Neural progenitor cell (in vitro differentiated cells): ENCODE data around the gene ATP8B3. TPM values are rescaled to one million over a fixed set of nuclear protein-coding genes. Genes with fewer than 3 reads are reported as not detected.

Experiments
- DNase-seq: peaks from one replicate; pipeline ENCODE4 v3.0.0-alpha.2; 2016; ENCODE audit warnings: low spot score
- H2AFZ ChIP-seq: fragments of 200-600 bp; sonication (generic); replicated peaks from 2 replicates; pipeline ENCODE4 v1.6.1; 2016; ENCODE audit warnings: antibody characterized with exemption
- H3F3A ChIP-seq: fragments of 200-600 bp; sonication (generic); 2 replicates; pipeline ENCODE4 v1.6.1; 2016; ENCODE audit warnings: antibody characterized with exemption, low read depth
- H3K27ac ChIP-seq: fragments of 200-600 bp; sonication (generic); 2 replicates; pipeline ENCODE4 v1.5.1; 2016; ENCODE audit warnings: mild to moderate bottlenecking
- H3K27me3 ChIP-seq: fragments of 200-600 bp; sonication (generic); 2 replicates; pipeline ENCODE4 v1.6.1; 2016; ENCODE audit warnings: mild to moderate bottlenecking, moderate library complexity
- H3K36me3 ChIP-seq: fragments of 200-600 bp; sonication (generic); 2 replicates; pipeline ENCODE4 v1.5.1; 2016
- H3K4me1 ChIP-seq: fragments of 200-600 bp; sonication (generic); 2 replicates; pipeline ENCODE4 v1.6.1; 2016; ENCODE audit warnings: mixed run types
- H3K4me2 ChIP-seq: fragments of 200-600 bp; sonication (generic); 2 replicates; pipeline ENCODE4 v1.6.1; 2016
- H3K4me3 ChIP-seq: fragments of 200-600 bp; sonication (generic); 2 replicates; pipeline ENCODE4 v1.5.1; 2016
- H3K79me2 ChIP-seq: fragments of 200-600 bp; sonication (generic); 2 replicates; pipeline ENCODE4 v1.6.1; 2016; ENCODE audit warnings: low read depth
- H3K9ac ChIP-seq: fragments of 200-600 bp; sonication (generic); 2 replicates; pipeline ENCODE4 v1.6.1; 2016
- H3K9me3 ChIP-seq: fragments of 200-600 bp; sonication (generic); 2 replicates; pipeline ENCODE4 v1.5.1; 2016; ENCODE audit warnings: low read depth
- H4K20me1 ChIP-seq: fragments of 200-600 bp; sonication (generic); 2 replicates; pipeline ENCODE4 v1.6.1; 2016; ENCODE audit warnings: low read depth
- H3K27ac Mint-ChIP-seq: 3 replicates; pipeline ENCODE4 v1.8.0; 2021; ENCODE audit warnings: mixed read lengths
- H3K27me3 Mint-ChIP-seq: 2 replicates; pipeline ENCODE4 v1.8.0; 2022; ENCODE audit warnings: low read depth, mild to moderate bottlenecking, inconsistent platforms, moderate library complexity, mixed read lengths; ENCODE audit not compliant: insufficient read depth
- H3K36me3 Mint-ChIP-seq: 3 replicates; pipeline ENCODE4 v1.8.0; 2021; ENCODE audit warnings: mixed read lengths
- H3K4me1 Mint-ChIP-seq: 3 replicates; pipeline ENCODE4 v1.8.0; 2021; ENCODE audit warnings: mixed read lengths
- H3K4me3 Mint-ChIP-seq: 3 replicates; pipeline ENCODE4 v1.8.0; 2021; ENCODE audit warnings: mild to moderate bottlenecking, moderate library complexity, mixed read lengths
- H3K9me3 Mint-ChIP-seq: 3 replicates; pipeline ENCODE4 v1.8.0; 2020; ENCODE audit warnings: mixed read lengths
- CTCF ChIP-seq: fragments of 200-600 bp; sonication (generic); IDR thresholded peaks from 2 replicates; pipeline ENCODE4 v1.5.1; 2017; ENCODE audit warnings: antibody characterized with exemption, mild to moderate bottlenecking
- EZH2 ChIP-seq: fragments of 200-600 bp; sonication (generic); IDR thresholded peaks from 2 replicates; pipeline ENCODE4 v1.6.1; 2017; ENCODE audit warnings: antibody characterized with exemption, mild to moderate bottlenecking, moderate library complexity
- EZH2phosphoT487 ChIP-seq: fragments of 200-600 bp; sonication (generic); IDR thresholded peaks from 2 replicates; pipeline ENCODE4 v1.6.1; 2017; ENCODE audit warnings: antibody characterized with exemption
- total RNA-seq: library from RNA; depleted of rRNA; stranded (reverse); fragments of >200 nt; gene quantifications from 2 replicates; pipeline ENCODE4 v1.2.3, GENCODE V29; 2015; ENCODE audit warnings: low replicate concordance

Gene ATP8B3
- total RNA-seq, 1 donor from 2014 or later, result 0.06 TPM

- H3K9me3 Mint-ChIP-seq, result no peaks in the 10 kb centered on the region
Measured at GRCh38 chr19:1757468-1758230, 54.4 kb downstream of the ATP8B3 start.

GRCh38 chr19:1756705-1757465 lies 55.2 kb downstream of the ATP8B3 start:
- Mint-ChIP-seq H3K9me3 (no peaks in the 10 kb centered on the region), H3K4me1 (peaks cover 6% of the 10 kb centered on the region), H3K36me3 (no peaks in the 10 kb centered on the region), H3K4me3 (peak overlapping the region; percentile 72), H3K27ac (no peak overlapping the region), H3K27me3 (peaks cover 69% of the 10 kb centered on the region)
- no peak for DNase-seq
- H3K9ac ChIP-seq, result no peak overlapping the region
- H4K20me1 ChIP-seq, result peaks cover 82% of the 10 kb centered on the region
- H3K4me1 ChIP-seq, result peaks cover 13% of the 10 kb centered on the region
- no peaks in the 10 kb centered on the region for H3K9me3 ChIP-seq
- TF ChIP-seq EZH2, result no peak
- peak; percentile 16 for TF ChIP-seq EZH2phosphoT487
- TF ChIP-seq CTCF, result no peak
- peaks cover 100% of the 10 kb centered on the region for H3K27me3 ChIP-seq
- no peaks in the 10 kb centered on the region for H3K36me3 ChIP-seq
- H3K79me2 ChIP-seq, result no peaks in the 10 kb centered on the region
- H3F3A ChIP-seq, result peaks cover 18% of the 10 kb centered on the region
- no peak overlapping the region for H3K27ac ChIP-seq
- H3K4me3 ChIP-seq, result no peak overlapping the region
- no peak overlapping the region for H2AFZ ChIP-seq
- H3K4me2 ChIP-seq, result peak overlapping the region; percentile 48

More at GRCh38 chr19:1757468-1758230, 54.4 kb downstream of the ATP8B3 start:
- peak; percentile 63 for DNase-seq
- H3K27me3 Mint-ChIP-seq, result peaks cover 64% of the 10 kb centered on the region
- H3K4me1 ChIP-seq, result peaks cover 13% of the 10 kb centered on the region
- H3K4me3 ChIP-seq, result peak overlapping the region; percentile 26
- no peaks in the 10 kb centered on the region for H3K36me3 ChIP-seq
- peak overlapping the region; percentile 48 for H3K4me2 ChIP-seq
- H4K20me1 ChIP-seq, result peaks cover 79% of the 10 kb centered on the region
- H2AFZ ChIP-seq, result no peak overlapping the region
- no peak overlapping the region for H3K27ac ChIP-seq
- peaks cover 6% of the 10 kb centered on the region for H3K4me1 Mint-ChIP-seq
- H3K79me2 ChIP-seq, result no peaks in the 10 kb centered on the region
- H3K9me3 ChIP-seq, result no peaks in the 10 kb centered on the region
- no peak overlapping the region for H3K27ac Mint-ChIP-seq
- no peak overlapping the region for H3K9ac ChIP-seq
- H3K27me3 ChIP-seq, result peaks cover 100% of the 10 kb centered on the region
- TF ChIP-seq EZH2phosphoT487 (peak; percentile 99), EZH2 (peak; percentile 100), CTCF (no peak)
- H3K36me3 Mint-ChIP-seq, result no peaks in the 10 kb centered on the region
- H3K4me3 Mint-ChIP-seq, result peak overlapping the region; percentile 72
- peaks cover 18% of the 10 kb centered on the region for H3F3A ChIP-seq

- Histone ChIP-seq H3K36me3 (no peaks in the 10 kb centered on the region), H3K27ac (no peak overlapping the region), H3K4me3 (no peak overlapping the region), H3K79me2 (no peaks in the 10 kb centered on the region), H3F3A (peaks cover 18% of the 10 kb centered on the region), H3K4me1 (peaks cover 13% of the 10 kb centered on the region), H3K4me2 (no peak overlapping the region), H3K27me3 (peaks cover 100% of the 10 kb centered on the region), H4K20me1 (peaks cover 82% of the 10 kb centered on the region), H3K9me3 (no peaks in the 10 kb centered on the region), H2AFZ (no peak overlapping the region), H3K9ac (no peak overlapping the region)
- TF ChIP-seq EZH2phosphoT487 (no peak), CTCF (no peak), EZH2 (no peak)
- no peak for DNase-seq
- H3K9me3 Mint-ChIP-seq, result no peaks in the 10 kb centered on the region
- H3K4me1 Mint-ChIP-seq, result peaks cover 6% of the 10 kb centered on the region
- H3K4me3 Mint-ChIP-seq, result peak overlapping the region; percentile 59
- H3K36me3 Mint-ChIP-seq, result no peaks in the 10 kb centered on the region
- H3K27me3 Mint-ChIP-seq, result peaks cover 69% of the 10 kb centered on the region
- H3K27ac Mint-ChIP-seq, result no peak overlapping the region
Measured at GRCh38 chr19:1756264-1756663, 55.8 kb downstream of the ATP8B3 start.
